ENCODE measurements around the gene ENTR1.

GRCh38 chr9:136457326-136457725, 46.9 kb upstream of the ENTR1 start:
- no peak for TF ChIP-seq CTCF (IDR thresholded peaks at IDR 0.05)
- TF ChIP-seq POLR2AphosphoS5 (IDR thresholded peaks at IDR 0.05; ENCODE audit: low read depth, low read length) = no peak
- no peak for TF ChIP-seq TCF7L2 (IDR thresholded peaks at IDR 0.05; ENCODE audit: low read depth, low read length)
- no peak for TF ChIP-seq REST (IDR thresholded peaks at IDR 0.05; ENCODE audit: insufficient read depth in 1 of 2, low read depth in 2 of 2, low read length in 1 of 2)
